Hematopoietic multipotent progenitor cell treated with erythropoietin and hydrocortisone succinate and interleukin-3 and kit ligand, for 8 days (in vitro differentiated cells): ENCODE results near the gene ZYX.
A peak's percentile ranks its signal among the peaks of the same experiment; 100 is the strongest.
"Not testable (repeated sequence)": the region's sequence is repeated elsewhere in the genome, so short reads cannot be mapped to it uniquely, and the experiment has no call there.

Source experiments
- DNase-seq: peaks from one replicate; pipeline ENCODE4 v3.0.0-alpha.2; 2015

ZYX gene

GRCh38 chr7:143387156-143387975 is 6.2 kb downstream of the ZYX start:
- no peak for DNase-seq

DNA sequence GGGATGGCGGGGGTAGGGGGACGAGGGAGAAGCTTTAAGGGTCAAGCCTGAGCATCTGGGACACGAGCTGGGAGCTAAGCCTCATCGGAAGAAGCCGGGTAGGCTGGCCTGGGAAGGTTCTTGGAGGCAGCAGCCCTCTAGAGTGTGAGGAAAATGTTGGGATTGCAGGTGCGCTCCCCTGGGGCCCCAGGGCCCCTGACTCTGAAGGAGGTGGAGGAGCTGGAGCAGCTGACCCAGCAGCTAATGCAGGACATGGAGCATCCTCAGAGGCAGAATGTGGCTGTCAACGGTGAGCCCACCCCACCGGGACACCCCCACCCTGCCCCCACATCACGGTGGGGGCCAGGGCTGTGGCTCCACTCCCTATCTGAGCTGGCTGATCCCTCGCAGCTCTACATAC is 6.9 kb downstream of the ZYX start:
- no peak for DNase-seq

DNA sequence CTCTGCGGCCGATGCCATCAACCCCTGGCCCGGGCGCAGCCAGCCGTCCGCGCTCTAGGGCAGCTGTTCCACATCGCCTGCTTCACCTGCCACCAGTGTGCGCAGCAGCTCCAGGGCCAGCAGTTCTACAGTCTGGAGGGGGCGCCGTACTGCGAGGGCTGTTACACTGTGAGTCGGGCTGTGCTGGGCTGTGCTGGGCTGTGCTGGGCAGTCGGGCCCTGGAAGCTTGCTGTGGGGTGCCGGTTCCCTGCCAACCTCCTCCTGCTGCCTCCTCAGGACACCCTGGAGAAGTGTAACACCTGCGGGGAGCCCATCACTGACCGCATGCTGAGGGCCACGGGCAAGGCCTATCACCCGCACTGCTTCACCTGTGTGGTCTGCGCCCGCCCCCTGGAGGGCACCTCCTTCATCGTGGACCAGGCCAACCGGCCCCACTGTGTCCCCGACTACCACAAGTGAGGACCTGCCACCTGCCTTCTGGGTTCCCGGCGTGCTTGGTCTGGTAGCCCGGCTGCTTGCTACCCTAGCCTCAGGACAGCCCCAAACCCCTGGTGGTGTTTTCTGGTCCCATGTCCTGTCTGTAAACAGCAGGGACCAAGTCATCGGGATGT is 7.5 kb downstream of the ZYX start:
- DNase-seq = no peak

GRCh38 chr7:143389316-143390103 is 8.4 kb downstream of the ZYX start:
- DNase-seq = no peak

GRCh38 chr7:143390104-143390772 is 9.1 kb downstream of the ZYX start:
- DNase-seq = no peak

- no peak for DNase-seq
Measured at GRCh38 chr7:143390773-143391317, 9.7 kb downstream of the ZYX start.

DNA sequence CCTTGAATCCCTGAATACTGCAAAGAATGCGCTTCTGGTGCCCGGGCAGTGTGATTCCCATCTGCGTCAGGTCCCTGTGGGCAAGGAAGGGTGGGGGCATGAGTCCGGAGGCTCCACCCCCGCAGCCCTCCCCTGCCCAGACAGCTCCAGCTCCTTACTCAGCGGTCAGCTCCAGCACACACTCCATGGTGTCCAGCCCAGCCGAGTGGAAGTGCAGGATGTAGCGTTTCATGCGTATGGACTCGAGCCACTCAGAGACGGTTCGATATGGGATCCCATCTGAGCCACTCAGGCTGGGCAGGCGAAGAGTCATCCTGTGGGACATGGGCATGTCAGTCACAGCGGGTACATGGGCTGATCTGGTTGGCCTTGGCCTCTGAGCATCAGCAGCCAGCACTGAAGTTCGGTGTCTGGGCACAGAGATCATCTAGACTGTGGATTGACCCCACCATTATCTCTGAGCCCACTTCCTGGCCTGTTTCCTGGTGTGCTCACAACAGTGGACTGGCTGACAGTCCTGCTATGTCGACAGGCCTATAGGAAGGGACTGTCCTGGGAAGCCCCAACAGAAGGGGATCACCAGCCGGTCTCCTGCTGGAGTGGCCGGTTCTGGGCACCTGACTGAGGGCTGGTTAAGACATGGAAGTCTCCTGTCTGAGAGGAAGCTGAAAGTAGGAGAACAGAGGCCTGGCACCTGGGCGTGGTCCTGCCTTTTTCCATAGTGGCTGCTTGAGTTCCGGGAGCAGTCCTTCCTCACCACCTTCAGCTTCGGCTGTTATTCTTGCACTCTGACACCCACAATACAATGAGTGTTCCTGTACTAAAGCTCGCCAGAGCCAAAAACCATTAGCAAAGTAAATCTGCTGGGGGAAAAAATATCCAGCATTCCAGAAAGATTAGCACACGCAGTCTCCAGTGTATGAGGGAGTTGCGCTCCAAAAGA is 10.6 kb downstream of the ZYX start:
- DNase-seq = peak; percentile 16

- DNase-seq = not testable (repeated sequence)
Measured at GRCh38 chr7:143392427-143392826, 11.3 kb downstream of the ZYX start.

- no peak for DNase-seq
Measured at GRCh38 chr7:143392875-143393266, 11.7 kb downstream of the ZYX start.

- no peak for DNase-seq
Measured at GRCh38 chr7:143393267-143394041, 12.3 kb downstream of the ZYX start.

- no peak for DNase-seq
Measured at GRCh38 chr7:143394068-143394467, 12.9 kb downstream of the ZYX start.

DNA sequence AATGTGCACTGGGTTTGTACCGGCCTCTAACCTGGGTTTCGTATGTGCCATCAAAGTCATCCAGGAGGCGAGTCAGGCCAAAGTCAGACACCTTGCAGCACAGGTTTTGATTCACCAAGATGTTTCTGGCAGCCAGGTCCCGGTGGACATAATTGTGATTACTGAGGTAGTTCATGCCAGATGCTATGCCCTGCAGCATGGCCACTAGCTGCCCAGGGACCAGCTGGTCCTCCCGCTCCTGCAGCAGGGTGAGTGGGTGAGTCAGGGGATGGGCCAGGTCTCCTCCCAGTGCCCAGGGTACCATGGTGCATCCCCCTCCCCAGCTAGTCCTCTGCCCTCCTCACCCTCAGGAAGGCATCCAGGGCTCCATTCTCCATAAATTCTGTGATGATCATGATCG is 13.6 kb downstream of the ZYX start:
- DNase-seq = no peak

GRCh38 chr7:143395187-143396149 is 14.3 kb downstream of the ZYX start:
- peak; percentile 13 for DNase-seq

DNA sequence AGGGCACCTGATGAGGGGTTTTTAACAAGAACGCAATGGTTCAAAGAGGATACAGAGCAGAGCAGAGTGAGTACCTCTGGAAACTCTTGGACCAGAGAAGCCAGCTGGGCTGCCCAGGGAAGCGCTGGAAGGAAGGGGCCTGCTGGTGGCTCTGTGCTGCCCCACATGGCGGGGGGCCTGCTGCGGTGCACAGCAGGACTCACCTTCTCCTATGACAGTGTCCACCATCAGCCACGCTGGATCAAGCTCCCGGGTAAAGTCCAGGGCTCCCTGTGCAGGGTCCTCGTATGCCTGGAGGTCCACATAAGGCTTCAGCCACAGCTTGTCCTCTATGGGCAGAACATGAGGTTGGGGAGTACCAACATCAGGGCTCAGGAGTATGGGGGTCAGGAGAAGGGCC is 15.0 kb downstream of the ZYX start:
- DNase-seq = no peak

DNA sequence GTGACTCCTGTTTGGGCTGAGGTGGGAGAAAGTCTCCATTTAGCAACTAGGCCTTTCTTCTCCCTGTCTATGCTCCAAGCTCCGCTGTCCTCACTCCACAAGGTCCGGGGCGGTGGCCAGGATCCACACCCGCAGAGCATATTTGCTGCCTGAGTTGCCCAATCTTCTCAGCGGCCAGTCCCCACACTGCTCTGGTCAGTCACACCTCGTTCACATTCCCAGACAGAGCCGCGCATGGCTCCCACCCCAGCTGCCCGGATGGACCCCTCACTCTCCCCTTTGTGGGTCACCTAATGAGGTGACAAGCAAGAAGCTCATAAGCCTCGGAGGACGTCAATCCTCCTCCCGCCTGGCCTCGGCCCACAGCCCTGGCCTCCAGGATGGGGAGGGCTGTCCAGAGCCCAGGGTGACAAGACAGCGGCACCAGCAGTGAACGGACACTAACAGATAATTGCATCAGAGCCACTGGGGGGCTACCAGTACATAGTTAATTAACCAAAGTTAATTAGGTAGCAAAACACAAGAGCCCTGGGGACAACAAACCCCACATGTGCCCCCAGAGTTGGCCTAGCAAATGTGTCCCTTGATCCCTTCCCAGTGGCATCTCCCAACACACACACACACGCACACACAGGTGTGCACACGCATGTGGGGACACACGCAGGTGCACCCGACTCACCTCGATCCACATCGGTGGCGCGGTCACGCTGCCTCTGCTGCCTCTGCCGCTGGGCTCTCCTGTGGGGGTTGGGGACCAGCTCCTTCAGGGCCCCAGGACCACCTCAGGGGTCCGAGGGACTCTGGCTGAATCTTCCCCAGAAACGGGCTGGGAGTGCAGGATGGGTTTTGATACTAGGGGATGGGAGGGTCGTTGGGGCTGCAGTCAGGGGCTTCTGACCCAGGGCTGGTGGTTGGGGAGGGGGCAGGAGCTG is 15.7 kb downstream of the ZYX start:
- no peak for DNase-seq

DNA sequence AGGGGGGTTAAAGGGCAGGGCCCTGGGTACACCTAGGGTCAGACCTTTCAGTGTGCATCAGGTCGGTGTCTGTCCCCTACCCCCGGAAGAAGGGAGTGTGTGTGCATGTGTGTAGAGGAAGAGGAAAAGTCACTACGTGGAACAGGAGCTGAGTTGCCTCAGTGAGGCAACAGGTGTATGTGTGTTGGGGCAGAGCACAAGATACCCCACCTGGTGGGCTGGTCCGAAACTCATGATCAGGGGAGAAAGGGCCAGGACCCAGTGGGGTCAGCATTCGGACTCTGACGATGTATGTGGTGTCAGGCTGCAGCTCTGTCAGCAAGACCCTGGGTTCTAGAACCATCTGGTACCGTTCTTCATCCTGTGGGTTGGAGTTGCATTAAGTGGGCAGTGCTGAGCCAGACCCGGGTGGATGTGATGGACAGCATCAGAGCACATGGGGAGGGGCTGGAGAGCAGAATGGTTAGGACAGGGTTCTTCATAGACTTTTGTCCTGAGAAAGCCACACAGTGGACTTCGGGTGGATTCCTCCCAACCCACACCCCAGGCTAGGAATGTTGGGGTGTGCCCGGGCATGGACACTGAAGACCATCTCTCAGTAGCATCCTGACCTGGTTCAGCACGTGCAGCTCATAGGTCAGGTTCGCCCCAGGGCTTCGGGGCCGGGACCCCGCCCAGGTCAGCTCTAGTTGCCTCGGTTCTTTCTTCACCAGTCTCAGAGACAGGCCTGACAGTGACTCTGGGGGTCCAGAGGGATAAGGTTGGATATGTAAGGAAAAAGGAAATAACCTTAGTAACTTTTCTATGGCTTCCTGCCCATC is 16.8 kb downstream of the ZYX start:
- no peak for DNase-seq

GRCh38 chr7:143398616-143399015 is 17.5 kb downstream of the ZYX start:
- no peak for DNase-seq

DNA sequence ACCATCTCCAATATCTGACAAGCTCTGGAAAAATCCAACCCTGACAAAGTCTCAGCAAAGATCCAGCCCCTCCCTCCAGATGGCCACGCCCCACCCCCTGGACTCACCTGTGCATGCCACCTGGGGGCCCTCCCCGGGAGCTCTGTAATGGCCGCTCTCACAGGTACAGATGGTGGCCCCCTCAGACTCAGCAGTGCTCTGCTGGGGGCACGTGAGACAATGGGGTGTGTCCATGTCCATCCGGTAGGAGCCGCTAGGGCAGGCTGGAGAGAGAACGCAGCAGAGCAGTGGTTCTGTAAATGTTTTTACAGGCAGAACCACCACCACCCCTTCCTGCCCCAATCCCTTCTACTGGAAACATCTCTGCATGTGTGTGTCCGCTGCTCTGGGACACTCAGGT is 18.0 kb downstream of the ZYX start:
- DNase-seq = no peak
